WTC11 (cell line): ENCODE data around the gene MYBPHL. TPM values are rescaled to one million over a fixed set of nuclear protein-coding genes. Genes with fewer than 3 reads are reported as not detected.

ENCODE experiments used
- ATAC-seq: fragments of 200-7000 bp; cut with Tn5 transposase; 2 replicates; pipeline ENCODE4 v1.10.0; 2021; ENCODE audit warnings: mild to moderate bottlenecking, moderate library complexity
- CTCF ChIA-PET: fragments of 300-600 bp; sonication (Branson Sonifier 250); formaldehyde crosslinking; loops from one replicate; lab custom pipeline; 2021; ENCODE audit warnings: antibody characterized with exemption; lab: Charles Lee
- POLR2A ChIA-PET: fragments of 350-600 bp; sonication (Branson Sonifier 250); formaldehyde crosslinking; loops from one replicate; lab custom pipeline; 2021; ENCODE audit warnings: antibody characterized with exemption; lab: Charles Lee
- DNase-seq: peaks from one replicate; pipeline ENCODE4 v3.0.0; 2021; ENCODE audit warnings: low spot score
- H3K27ac Mint-ChIP-seq: 2 replicates; pipeline ENCODE4 v1.8.0; 2021; ENCODE audit warnings: mixed read lengths
- H3K27me3 Mint-ChIP-seq: 2 replicates; pipeline ENCODE4 v1.8.0; 2021; ENCODE audit warnings: low read depth, mild to moderate bottlenecking, moderate library complexity, mixed read lengths
- H3K36me3 Mint-ChIP-seq: 2 replicates; pipeline ENCODE4 v1.8.0; 2021; ENCODE audit warnings: mixed read lengths
- H3K4me1 Mint-ChIP-seq: 2 replicates; pipeline ENCODE4 v1.8.0; 2022; ENCODE audit warnings: mixed read lengths
- H3K4me3 Mint-ChIP-seq: 2 replicates; pipeline ENCODE4 v1.8.0; 2021; ENCODE audit warnings: mild to moderate bottlenecking, moderate library complexity, mixed read lengths
- H3K9me3 Mint-ChIP-seq: 2 replicates; pipeline ENCODE4 v1.8.0; 2021; ENCODE audit warnings: mixed read lengths
- AFF4 ChIP-seq: sonication (generic); formaldehyde crosslinking; IDR thresholded peaks from 2 replicates; pipeline ENCODE4 v1.8.1; 2023; ENCODE audit warnings: mild to moderate bottlenecking, missing genetic modification reagents, borderline replicate concordance
- AR ChIP-seq: fragments of 250-450 bp; sonication (Bioruptor Pico); IDR thresholded peaks from 2 replicates; pipeline ENCODE4 v1.9.0; 2021; ENCODE audit warnings: mild to moderate bottlenecking
- EMX1 ChIP-seq: fragments of 250-450 bp; sonication (Bioruptor Pico); IDR thresholded peaks from 2 replicates; pipeline ENCODE4 v1.8.0; 2021; ENCODE audit warnings: mild to moderate bottlenecking
- ESRRA ChIP-seq: sonication (generic); formaldehyde crosslinking; IDR thresholded peaks from 2 replicates; pipeline ENCODE4 v1.8.1; 2022; ENCODE audit warnings: mild to moderate bottlenecking, missing genetic modification reagents, borderline replicate concordance
- ETV6 ChIP-seq: sonication (generic); formaldehyde crosslinking; IDR thresholded peaks from 2 replicates; pipeline ENCODE4 v1.8.1; 2022; ENCODE audit warnings: mild to moderate bottlenecking, missing genetic modification reagents
- GTF2I ChIP-seq: fragments of 250-450 bp; sonication (Bioruptor Pico); conservative IDR thresholded peaks from 2 replicates; pipeline ENCODE4 v1.4.0; 2021; ENCODE audit warnings: mild to moderate bottlenecking
- HMGXB4 ChIP-seq: sonication (generic); formaldehyde crosslinking; IDR thresholded peaks from 2 replicates; pipeline ENCODE4 v1.8.1; 2023; ENCODE audit warnings: mild to moderate bottlenecking, moderate library complexity, missing genetic modification reagents
- IRF2 ChIP-seq: sonication (generic); formaldehyde crosslinking; IDR thresholded peaks from 2 replicates; pipeline ENCODE4 v1.8.0; 2022; ENCODE audit warnings: low read depth, missing genetic modification reagents, borderline replicate concordance
- MLX ChIP-seq: sonication (generic); formaldehyde crosslinking; IDR thresholded peaks from 2 replicates; pipeline ENCODE4 v1.8.1; 2023; ENCODE audit warnings: mild to moderate bottlenecking, missing genetic modification reagents, moderate library complexity
- NFE2L1 ChIP-seq: sonication (generic); formaldehyde crosslinking; IDR thresholded peaks from 2 replicates; pipeline ENCODE4 v1.8.1; 2023; ENCODE audit warnings: missing genetic modification reagents
- SMAD3 ChIP-seq: sonication (generic); formaldehyde crosslinking; IDR thresholded peaks from 2 replicates; pipeline ENCODE4 v1.8.0; 2022; ENCODE audit warnings: missing genetic modification reagents, mild to moderate bottlenecking, borderline replicate concordance
- SP1 ChIP-seq: sonication (generic); formaldehyde crosslinking; conservative IDR thresholded peaks from 2 replicates; pipeline ENCODE4 v1.8.1; 2022; ENCODE audit warnings: missing genetic modification reagents
- TCF7 ChIP-seq: sonication (generic); formaldehyde crosslinking; IDR thresholded peaks from 2 replicates; pipeline ENCODE4 v1.8.0; 2022; ENCODE audit warnings: mild to moderate bottlenecking, low read depth, missing genetic modification reagents, moderate library complexity
- TEAD4 ChIP-seq: sonication (generic); formaldehyde crosslinking; IDR thresholded peaks from 2 replicates; pipeline ENCODE4 v1.8.0; 2022; ENCODE audit warnings: mild to moderate bottlenecking, missing genetic modification reagents
- ZBTB21 ChIP-seq: sonication (generic); formaldehyde crosslinking; IDR thresholded peaks from 2 replicates; pipeline ENCODE4 v1.8.1; 2023; ENCODE audit warnings: mild to moderate bottlenecking, missing genetic modification reagents, borderline replicate concordance
- ZBTB43 ChIP-seq: sonication (generic); formaldehyde crosslinking; IDR thresholded peaks from 2 replicates; pipeline ENCODE4 v1.8.1; 2023; ENCODE audit warnings: mild to moderate bottlenecking, missing genetic modification reagents
- ZNF317 ChIP-seq: sonication (generic); formaldehyde crosslinking; IDR thresholded peaks from 2 replicates; pipeline ENCODE4 v1.8.1; 2023; ENCODE audit warnings: low read depth, mild to moderate bottlenecking, moderate library complexity, missing genetic modification reagents, borderline replicate concordance
- ZNF425 ChIP-seq: fragments of 250-450 bp; sonication (Bioruptor Pico); conservative IDR thresholded peaks from 2 replicates; pipeline ENCODE4 v1.9.0; 2021; ENCODE audit warnings: mild to moderate bottlenecking
- ZNF671 ChIP-seq: fragments of 250-450 bp; sonication (Bioruptor Pico); IDR thresholded peaks from 2 replicates; pipeline ENCODE4 v1.8.0; 2021; ENCODE audit warnings: mild to moderate bottlenecking
- total RNA-seq: library from RNA; stranded (reverse); gene quantifications from 3 replicates; pipeline ENCODE4 v1.2.3, GENCODE V29; 2021

Gene MYBPHL
- total RNA-seq, 1 experiment from 2014 or later, result 1.2 TPM

GRCh38 chr1:109295712-109296415, 10.9 kb downstream of the MYBPHL start:
- no peak overlapping the region for H3K27ac Mint-ChIP-seq
- no peak overlapping the region for H3K4me3 Mint-ChIP-seq
- H3K9me3 Mint-ChIP-seq, result no peaks in the 10 kb centered on the region
- POLR2A ChIA-PET, result interaction anchor here (1.5 to 2.2 kb wide), 2 partner anchors 10 to 13 kb away, joined by 6 to 12 read pairs; partner anchors contain the start of gene PSRC1
- TF ChIP-seq SMAD3 (CRISPR knock-in tag) (no peak), AFF4 (CRISPR knock-in tag) (no peak), EMX1 (CRISPR knock-in tag) (no peak), SP1 (CRISPR knock-in tag) (no peak), ESRRA (no peak), ZNF317 (CRISPR knock-in tag) (no peak), IRF2 (no peak)
- peak; percentile 63 for ATAC-seq
- CTCF ChIA-PET, result interaction anchor here (0.5 to 2.1 kb wide), 15 partner anchors 9 to 237 kb away, joined by 3 to 19 read pairs (median 4); partner anchors contain the start of genes CELSR2, MYBPHL, PSRC1 and SARS1
- H3K4me1 Mint-ChIP-seq, result peaks cover 15% of the 10 kb centered on the region
- no peaks in the 10 kb centered on the region for H3K36me3 Mint-ChIP-seq
- H3K27me3 Mint-ChIP-seq, result no peaks in the 10 kb centered on the region
- no peak for DNase-seq

GRCh38 chr1:109294481-109294880, 12.3 kb downstream of the MYBPHL start:
- CTCF ChIA-PET, result no interaction called here
- Mint-ChIP-seq H3K27ac (no peak overlapping the region), H3K27me3 (no peaks in the 10 kb centered on the region), H3K4me3 (no peak overlapping the region), H3K4me1 (peaks cover 13% of the 10 kb centered on the region), H3K36me3 (no peaks in the 10 kb centered on the region)
- DNase-seq, result no peak
- ATAC-seq, result no peak
- POLR2A ChIA-PET, result no interaction called here
- TF ChIP-seq ZBTB21 (CRISPR knock-in tag), result no peak
- no peak for TF ChIP-seq TCF7 (CRISPR knock-in tag)
- no peak for TF ChIP-seq AR (CRISPR knock-in tag)
- no peak for TF ChIP-seq EMX1 (CRISPR knock-in tag)
- no peak for TF ChIP-seq IRF2
- no peak for TF ChIP-seq TEAD4 (CRISPR knock-in tag)
- TF ChIP-seq, all 79 proteins: peak for 0
- H3K9me3 Mint-ChIP-seq, result no peaks in the 10 kb centered on the region

DNA sequence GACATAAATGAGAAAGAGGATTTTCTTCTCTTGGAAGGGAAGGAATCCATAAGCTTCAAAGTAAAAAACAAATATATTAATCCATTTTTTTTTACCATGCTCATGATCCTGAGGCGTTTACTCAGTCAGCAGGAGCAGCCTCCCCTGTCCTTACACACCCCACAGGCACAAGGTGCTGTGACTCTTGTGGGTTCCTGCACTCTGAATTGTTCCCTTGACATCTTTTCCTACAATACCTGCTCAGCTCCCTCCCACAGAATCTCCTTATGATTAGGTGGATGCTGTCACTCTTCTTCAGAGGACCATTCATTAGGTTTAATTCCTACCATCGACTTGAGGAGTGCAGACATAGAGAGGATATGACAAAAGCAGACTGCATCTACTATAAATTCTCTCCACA, 13.8 kb downstream of the MYBPHL start:
- Mint-ChIP-seq H3K36me3 (no peaks in the 10 kb centered on the region), H3K27ac (no peak overlapping the region), H3K9me3 (peaks cover 4% of the 10 kb centered on the region; the same call in 1 of the 2 replicates), H3K27me3 (no peaks in the 10 kb centered on the region), H3K4me1 (peaks cover 13% of the 10 kb centered on the region), H3K4me3 (no peak overlapping the region)
- no peak for ATAC-seq
- no peak for DNase-seq
- ChIA-PET POLR2A (no interaction called here), CTCF (interaction anchor here (1.1 to 1.9 kb wide), 2 partner anchors 10 to 29 kb away, joined by 3 to 7 read pairs; partner anchors contain the start of gene PSRC1)
- no peak for TF ChIP-seq GTF2I (CRISPR knock-in tag)
- no peak for TF ChIP-seq HMGXB4 (CRISPR knock-in tag)
- no peak for TF ChIP-seq ZBTB43
- no peak for TF ChIP-seq ZNF425 (CRISPR knock-in tag)
- no peak for TF ChIP-seq MLX (CRISPR knock-in tag)
- TF ChIP-seq ETV6 (CRISPR knock-in tag), result no peak
- no peak for TF ChIP-seq NFE2L1
- TF ChIP-seq ZNF671 (CRISPR knock-in tag), result no peak
